ENCODE results near the gene DLG2. TPM values are rescaled to one million over a fixed set of nuclear protein-coding genes. Genes with fewer than 3 reads are reported as not detected.

DLG2 gene
- total RNA-seq, 1 donor from 2014 or later, result 0.26 TPM

- FAIRE-seq (no peak), DNase-seq (ENCODE audit: low read depth) (no peak)
- TF ChIP-seq CTCF (IDR thresholded peaks at IDR 0.05; ENCODE audit: insufficient read depth, low read length, severe bottlenecking), result no peak
- Histone ChIP-seq H3K36me3 (ENCODE audit: control insufficient read depth, insufficient read depth, low read length) (no peaks in the 10 kb centered on the region), H3K27me3 (ENCODE audit: control insufficient read depth, insufficient read depth, low read length) (no peaks in the 10 kb centered on the region), H3K4me3 (ENCODE audit: low read depth, low read length) (no peak overlapping the region)
Measured at GRCh38 chr11:83954780-83955179, 1672.4 kb downstream of the DLG2 start.

- DNase-seq (ENCODE audit: low read depth), result peak; percentile 5
- FAIRE-seq, result peak; percentile 28
- H3K36me3 ChIP-seq (ENCODE audit: control insufficient read depth, insufficient read depth, low read length), result no peaks in the 10 kb centered on the region
- H3K27me3 ChIP-seq (ENCODE audit: control insufficient read depth, insufficient read depth, low read length), result no peaks in the 10 kb centered on the region
- no peak overlapping the region for H3K4me3 ChIP-seq (ENCODE audit: low read depth, low read length)
- no peak for TF ChIP-seq CTCF (IDR thresholded peaks at IDR 0.05; ENCODE audit: insufficient read depth, low read length, severe bottlenecking)
Measured at GRCh38 chr11:83951521-83951920, 1675.6 kb downstream of the DLG2 start.

GRCh38 chr11:83948200-83948599 is 1678.9 kb downstream of the DLG2 start:
- no peak for TF ChIP-seq CTCF (IDR thresholded peaks at IDR 0.05; ENCODE audit: insufficient read depth, low read length, severe bottlenecking)
- Histone ChIP-seq H3K27me3 (ENCODE audit: control insufficient read depth, insufficient read depth, low read length) (no peaks in the 10 kb centered on the region), H3K36me3 (ENCODE audit: control insufficient read depth, insufficient read depth, low read length) (no peaks in the 10 kb centered on the region), H3K4me3 (ENCODE audit: low read depth, low read length) (no peak overlapping the region)
- FAIRE-seq (no peak), DNase-seq (ENCODE audit: low read depth) (no peak)

GRCh38 chr11:83945976-83946375 is 1681.2 kb downstream of the DLG2 start:
- FAIRE-seq (no peak), DNase-seq (ENCODE audit: low read depth) (no peak)
- Histone ChIP-seq H3K27me3 (ENCODE audit: control insufficient read depth, insufficient read depth, low read length) (no peaks in the 10 kb centered on the region), H3K36me3 (ENCODE audit: control insufficient read depth, insufficient read depth, low read length) (no peaks in the 10 kb centered on the region), H3K4me3 (ENCODE audit: low read depth, low read length) (no peak overlapping the region)
- TF ChIP-seq CTCF (IDR thresholded peaks at IDR 0.05; ENCODE audit: insufficient read depth, low read length, severe bottlenecking), result no peak

GRCh38 chr11:83941050-83941449 is 1686.1 kb downstream of the DLG2 start:
- no peak overlapping the region for H3K4me3 ChIP-seq (ENCODE audit: low read depth, low read length)
- DNase-seq (ENCODE audit: low read depth), result no peak
- no peak for FAIRE-seq
- no peaks in the 10 kb centered on the region for H3K36me3 ChIP-seq (ENCODE audit: control insufficient read depth, insufficient read depth, low read length)
- no peak for TF ChIP-seq CTCF (IDR thresholded peaks at IDR 0.05; ENCODE audit: insufficient read depth, low read length, severe bottlenecking)
- H3K27me3 ChIP-seq (ENCODE audit: control insufficient read depth, insufficient read depth, low read length), result no peaks in the 10 kb centered on the region

- Histone ChIP-seq H3K4me3 (ENCODE audit: low read depth, low read length) (no peak overlapping the region), H3K27me3 (ENCODE audit: control insufficient read depth, insufficient read depth, low read length) (no peaks in the 10 kb centered on the region), H3K36me3 (ENCODE audit: control insufficient read depth, insufficient read depth, low read length) (no peaks in the 10 kb centered on the region)
- no peak for DNase-seq (ENCODE audit: low read depth)
- FAIRE-seq, result no peak
- no peak for TF ChIP-seq CTCF (IDR thresholded peaks at IDR 0.05; ENCODE audit: insufficient read depth, low read length, severe bottlenecking)
Measured at GRCh38 chr11:83938148-83938547, 1689.0 kb downstream of the DLG2 start.

Measured in bronchial epithelial cell (primary cell).